ENCODE measurements around the gene THRB. TPM values are rescaled to one million over a fixed set of nuclear protein-coding genes. Genes with fewer than 3 reads are reported as not detected.

THRB gene
- total RNA-seq, 1 donor from 2014 or later, result 19.7 TPM

DNA sequence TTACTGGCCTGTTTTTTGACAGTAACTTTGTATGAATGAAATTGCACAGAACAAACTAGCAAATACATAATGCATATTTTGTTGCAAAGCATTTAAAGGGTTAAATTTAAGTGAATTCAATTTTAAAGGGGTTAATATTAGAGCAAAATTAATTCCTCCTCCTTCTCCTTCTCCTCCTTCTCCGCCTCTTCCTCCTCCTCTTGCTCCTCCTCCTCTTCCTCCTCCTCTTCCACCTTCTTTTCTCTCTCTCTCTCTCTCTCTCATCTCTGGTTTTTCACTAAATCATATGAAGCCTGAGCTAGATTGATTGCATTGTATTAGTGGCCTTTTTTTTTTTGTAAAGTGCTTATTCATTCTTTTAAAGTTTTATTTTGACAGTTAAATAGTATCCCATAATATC is 154.5 kb downstream of the THRB start:
- Histone ChIP-seq H3K27ac (no peak overlapping the region), H3K27me3 (no peaks in the 10 kb centered on the region), H3K4me1 (no peaks in the 10 kb centered on the region)

GRCh38 chr3:24339266-24339825 is 155.3 kb downstream of the THRB start:
- Histone ChIP-seq H3K4me1 (no peaks in the 10 kb centered on the region), H3K27ac (no peak overlapping the region), H3K27me3 (no peaks in the 10 kb centered on the region), H3K9me3 (no peaks in the 10 kb centered on the region), H3K36me3 (no peaks in the 10 kb centered on the region), H3K4me3 (no peak overlapping the region)
- ATAC-seq (no peak), DNase-seq (no peak)
- intact Hi-C loops (cut with DNase I), result no loop called here
- TF ChIP-seq CTCF (IDR thresholded peaks at IDR 0.05), result no peak

More for the DNA sequence above, 154.5 kb downstream of the THRB start:
- Histone ChIP-seq H3K4me3 (no peak overlapping the region), H3K9me3 (no peaks in the 10 kb centered on the region), H3K36me3 (no peaks in the 10 kb centered on the region)
- TF ChIP-seq CTCF (IDR thresholded peaks at IDR 0.05), result no peak
- intact Hi-C loops (cut with DNase I), result no loop called here
- DNase-seq (no peak), ATAC-seq (no peak)

GRCh38 chr3:24338409-24339130 is 156.1 kb downstream of the THRB start:
- no peak for DNase-seq
- no peak overlapping the region for H3K27ac ChIP-seq
- H3K27me3 ChIP-seq, result no peaks in the 10 kb centered on the region
- TF ChIP-seq CTCF (IDR thresholded peaks at IDR 0.05), result no peak
- ATAC-seq, result no peak
- intact Hi-C loops (cut with DNase I), result no loop called here
- no peaks in the 10 kb centered on the region for H3K36me3 ChIP-seq
- no peak overlapping the region for H3K4me3 ChIP-seq
- no peaks in the 10 kb centered on the region for H3K9me3 ChIP-seq
- no peaks in the 10 kb centered on the region for H3K4me1 ChIP-seq

- Histone ChIP-seq H3K27me3 (no peaks in the 10 kb centered on the region), H3K4me3 (no peak overlapping the region), H3K36me3 (no peaks in the 10 kb centered on the region), H3K27ac (no peak overlapping the region), H3K4me1 (no peaks in the 10 kb centered on the region), H3K9me3 (no peaks in the 10 kb centered on the region)
- ATAC-seq (no peak), DNase-seq (no peak)
- intact Hi-C loops (cut with DNase I), result no loop called here
- TF ChIP-seq CTCF (IDR thresholded peaks at IDR 0.05), result no peak
Observed at GRCh38 chr3:24336101-24336500, 158.5 kb downstream of the THRB start.

DNA sequence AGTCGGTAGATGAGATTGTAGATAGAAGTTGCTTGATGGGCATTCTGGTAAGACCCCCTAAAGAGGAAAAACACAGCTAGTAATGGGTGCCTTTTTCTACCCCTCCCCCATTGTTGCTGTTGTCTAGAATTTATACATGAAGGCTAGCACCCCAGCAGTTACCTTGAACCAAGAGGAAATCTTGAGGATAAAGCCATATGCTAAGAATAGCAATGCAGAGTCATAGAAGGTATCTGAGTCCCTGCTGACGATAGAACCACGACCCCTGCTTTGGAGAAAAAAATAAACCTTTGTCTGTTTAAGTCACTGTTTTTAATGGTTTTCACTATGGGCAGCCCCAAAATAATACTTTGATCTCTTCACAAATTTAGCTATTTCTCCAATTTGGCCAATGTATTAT is 162.6 kb downstream of the THRB start:
- H3K9me3 ChIP-seq, result no peaks in the 10 kb centered on the region
- H3K27ac ChIP-seq, result no peak overlapping the region
- no peak for TF ChIP-seq CTCF (IDR thresholded peaks at IDR 0.05)
- no peaks in the 10 kb centered on the region for H3K27me3 ChIP-seq
- DNase-seq (no peak), ATAC-seq (no peak)
- no peaks in the 10 kb centered on the region for H3K4me1 ChIP-seq
- intact Hi-C loops (cut with DNase I), result no loop called here
- H3K4me3 ChIP-seq, result no peak overlapping the region
- H3K36me3 ChIP-seq, result no peaks in the 10 kb centered on the region
